Activated CD8-positive, alpha-beta memory T cell treated with anti-CD3 and anti-CD28 coated beads, Interleukin-2, amount 10 ng/mL, durations not matched to agents 7 days and 5 days (primary cell): ENCODE measurements around the gene MAB21L4. TPM values are rescaled to one million over a fixed set of nuclear protein-coding genes. Genes with fewer than 3 reads are reported as not detected.

Source experiments
- ATAC-seq: fragments of 150-1000 bp; cut with Tn5 transposase; one replicate; pipeline ENCODE4 v1.10.0; 2021; ENCODE audit warnings: moderate library complexity
- CTCF ChIA-PET: fragments of 350-600 bp; sonication (Branson Sonifier 250); formaldehyde crosslinking; loops from one replicate; lab custom pipeline; 2021; ENCODE audit warnings: antibody characterized with exemption; lab: Charles Lee
- DNase-seq: peaks from one replicate; pipeline ENCODE4 v3.0.0-alpha.2; 2020
- H3K27ac Mint-ChIP-seq: one replicate; pipeline ENCODE4 v1.8.0; 2021; ENCODE audit warnings: mild to moderate bottlenecking, mixed read lengths
- H3K27me3 Mint-ChIP-seq: one replicate; pipeline ENCODE4 v1.8.0; 2021; ENCODE audit warnings: mixed read lengths
- H3K36me3 Mint-ChIP-seq: one replicate; pipeline ENCODE4 v1.8.0; 2021; ENCODE audit warnings: mild to moderate bottlenecking, mixed read lengths
- H3K4me1 Mint-ChIP-seq: one replicate; pipeline ENCODE4 v1.8.0; 2021; ENCODE audit warnings: mixed read lengths
- H3K4me3 Mint-ChIP-seq: one replicate; pipeline ENCODE4 v1.8.0; 2021; ENCODE audit warnings: mild to moderate bottlenecking, moderate library complexity, mixed read lengths
- H3K9me3 Mint-ChIP-seq: one replicate; pipeline ENCODE4 v1.8.0; 2022; ENCODE audit warnings: low read depth, mixed read lengths
- total RNA-seq, 2 experiments: library from RNA; stranded (reverse); gene quantifications; one replicate each; pipeline ENCODE4 v1.2.3, GENCODE V29; 2021

Gene MAB21L4
- total RNA-seq, 2 experiments from 2014 or later = not detected

- Mint-ChIP-seq H3K4me3 (no peak overlapping the region), H3K9me3 (no peaks in the 10 kb centered on the region), H3K36me3 (no peaks in the 10 kb centered on the region), H3K27ac (no peak overlapping the region), H3K4me1 (peaks cover 6% of the 10 kb centered on the region), H3K27me3 (peaks cover 11% of the 10 kb centered on the region)
- ATAC-seq (no peak), DNase-seq (no peak)
- CTCF ChIA-PET = no interaction called here
Measured at GRCh38 chr2:240869109-240869955, 26.6 kb downstream of the MAB21L4 start.

- H3K4me3 Mint-ChIP-seq = no peak within 1 kb of the TSS
- ATAC-seq = no peak
- CTCF ChIA-PET = no interaction called here
- H3K27ac Mint-ChIP-seq = no peak within 1 kb of the TSS
- H3K9me3 Mint-ChIP-seq = no peaks in the 10 kb centered on the region
- peaks cover 11% of the 10 kb centered on the region for H3K27me3 Mint-ChIP-seq
- H3K4me1 Mint-ChIP-seq = peaks cover 6% of the 10 kb centered on the region
- no peak for DNase-seq
- H3K36me3 Mint-ChIP-seq = no peaks in the 10 kb centered on the region
Measured at GRCh38 chr2:240868286-240869108, 27.5 kb downstream of the MAB21L4 start, which contains the start of gene AGXT. TSS of gene AGXT (plus strand) at chr2:240868824. CDS start at chr2:240868866, 42 bp downstream.

DNA sequence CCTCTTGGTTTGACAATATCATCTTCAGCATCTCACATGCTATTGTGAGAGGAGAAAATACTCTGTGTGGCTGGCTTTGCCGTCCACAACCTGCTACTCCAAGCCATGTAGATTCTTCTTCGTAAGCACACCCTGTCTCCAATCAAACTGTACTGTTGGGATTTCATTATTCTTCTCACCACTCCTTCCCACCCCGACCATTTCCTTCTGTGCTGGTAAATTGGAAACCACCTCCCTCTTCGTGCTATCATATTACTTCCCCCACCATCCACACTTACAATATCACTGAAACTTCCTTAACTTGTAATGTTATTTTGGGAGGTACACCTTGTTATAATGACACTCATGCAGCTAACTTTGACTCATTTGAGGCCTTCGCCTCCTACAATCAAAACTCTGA, 30.6 kb downstream of the MAB21L4 start:
- CTCF ChIA-PET = no interaction called here
- ATAC-seq = no peak
- H3K27me3 Mint-ChIP-seq = peaks cover 23% of the 10 kb centered on the region
- no peaks in the 10 kb centered on the region for H3K36me3 Mint-ChIP-seq
- H3K9me3 Mint-ChIP-seq = no peaks in the 10 kb centered on the region
- H3K4me1 Mint-ChIP-seq = peaks cover 6% of the 10 kb centered on the region
- no peak overlapping the region for H3K4me3 Mint-ChIP-seq
- no peak for DNase-seq
- H3K27ac Mint-ChIP-seq = no peak overlapping the region

DNA sequence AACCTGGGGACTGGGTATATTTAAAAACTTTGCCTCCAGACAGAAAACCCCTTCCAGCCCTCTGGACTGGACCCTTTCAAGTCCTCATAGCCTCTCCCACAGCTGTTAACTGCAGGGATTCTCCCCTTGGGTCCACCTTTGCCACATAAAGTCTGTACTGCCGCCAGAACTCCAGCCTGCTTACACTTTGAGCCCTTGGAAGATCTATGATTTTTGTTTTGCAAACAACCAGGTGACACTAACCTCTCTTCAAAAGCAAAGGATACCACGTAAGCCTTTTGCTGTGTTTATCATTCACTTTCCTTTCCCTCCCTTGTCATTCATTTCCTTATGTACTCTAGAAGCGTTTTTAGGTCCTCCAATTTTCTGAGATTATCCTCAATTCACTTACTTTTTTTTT, 31.5 kb downstream of the MAB21L4 start:
- Mint-ChIP-seq H3K36me3 (no peaks in the 10 kb centered on the region), H3K27ac (no peak overlapping the region), H3K4me1 (peaks cover 6% of the 10 kb centered on the region), H3K27me3 (peaks cover 23% of the 10 kb centered on the region), H3K4me3 (no peak overlapping the region), H3K9me3 (no peaks in the 10 kb centered on the region)
- ATAC-seq (no peak), DNase-seq (no peak)
- CTCF ChIA-PET = no interaction called here

DNA sequence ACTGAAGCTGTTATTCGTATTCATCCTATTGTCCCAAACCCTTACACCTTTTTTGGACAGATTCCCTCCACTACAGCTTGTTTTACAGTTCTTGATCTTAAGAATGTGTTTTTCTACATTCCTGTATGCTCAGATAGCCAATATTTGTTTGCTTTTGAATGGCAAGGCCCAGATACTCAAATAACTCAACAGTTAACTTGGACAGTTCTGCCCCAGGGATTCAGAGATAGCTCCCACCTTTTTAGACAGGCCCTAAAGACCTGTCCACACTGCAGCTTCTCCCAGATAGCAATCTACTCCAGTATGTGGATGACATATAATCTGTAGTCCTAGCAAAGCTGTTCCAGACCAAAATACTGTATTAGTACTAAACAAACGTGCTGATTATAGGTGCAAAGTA, 34.4 kb downstream of the MAB21L4 start:
- no peaks in the 10 kb centered on the region for H3K36me3 Mint-ChIP-seq
- H3K9me3 Mint-ChIP-seq = no peaks in the 10 kb centered on the region
- DNase-seq = no peak
- CTCF ChIA-PET = interaction anchor here (1.5 to 3.9 kb wide), 3 partner anchors 10 to 21 kb away, joined by 3 to 22 read pairs (median 7); no protein-coding TSS in a partner anchor
- no peak overlapping the region for H3K4me3 Mint-ChIP-seq
- H3K27me3 Mint-ChIP-seq = peaks cover 23% of the 10 kb centered on the region
- no peak for ATAC-seq
- H3K27ac Mint-ChIP-seq = no peak overlapping the region
- H3K4me1 Mint-ChIP-seq = peaks cover 6% of the 10 kb centered on the region

DNA sequence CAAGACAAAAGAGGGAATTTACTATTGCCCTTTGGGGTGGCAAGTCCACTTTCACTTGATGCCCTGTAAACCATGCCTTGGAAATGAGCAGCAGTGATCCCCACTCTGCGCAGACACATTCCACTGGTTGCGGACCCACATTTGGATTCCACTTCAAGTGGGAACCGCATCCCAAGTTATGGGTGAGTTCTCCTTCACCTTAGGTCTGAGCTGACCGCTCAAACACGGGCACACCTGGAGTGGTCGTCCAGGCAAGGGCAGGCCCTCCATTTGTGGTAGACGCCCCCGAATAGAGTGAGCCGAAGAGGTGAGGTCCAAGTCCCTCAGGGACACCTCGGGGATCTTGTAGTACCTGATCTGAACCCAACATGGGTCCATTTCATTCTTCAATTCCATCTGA, 37.1 kb downstream of the MAB21L4 start:
- DNase-seq (no peak), ATAC-seq (no peak)
- Mint-ChIP-seq H3K27ac (no peak overlapping the region), H3K9me3 (peaks cover 5% of the 10 kb centered on the region), H3K4me1 (no peaks in the 10 kb centered on the region), H3K27me3 (peaks cover 12% of the 10 kb centered on the region), H3K36me3 (no peaks in the 10 kb centered on the region), H3K4me3 (no peak overlapping the region)
- CTCF ChIA-PET = interaction anchor here (3.9 kb wide), 1 partner anchor 8 kb away, joined by 22 read pairs; no protein-coding TSS in a partner anchor

- peaks cover 12% of the 10 kb centered on the region for H3K27me3 Mint-ChIP-seq
- CTCF ChIA-PET = no interaction called here
- no peak for ATAC-seq
- no peak for DNase-seq
- no peak overlapping the region for H3K4me3 Mint-ChIP-seq
- H3K4me1 Mint-ChIP-seq = no peaks in the 10 kb centered on the region
- H3K9me3 Mint-ChIP-seq = peaks cover 5% of the 10 kb centered on the region
- no peak overlapping the region for H3K27ac Mint-ChIP-seq
- no peaks in the 10 kb centered on the region for H3K36me3 Mint-ChIP-seq
Measured at GRCh38 chr2:240858321-240858720, 37.6 kb downstream of the MAB21L4 start.

- peaks cover 4% of the 10 kb centered on the region for H3K27me3 Mint-ChIP-seq
- peaks cover 5% of the 10 kb centered on the region for H3K9me3 Mint-ChIP-seq
- CTCF ChIA-PET = no interaction called here
- no peaks in the 10 kb centered on the region for H3K4me1 Mint-ChIP-seq
- no peak for DNase-seq
- H3K36me3 Mint-ChIP-seq = no peaks in the 10 kb centered on the region
- no peak for ATAC-seq
- H3K4me3 Mint-ChIP-seq = no peak overlapping the region
- no peak overlapping the region for H3K27ac Mint-ChIP-seq
Measured at GRCh38 chr2:240857039-240858008, 38.6 kb downstream of the MAB21L4 start.

DNA sequence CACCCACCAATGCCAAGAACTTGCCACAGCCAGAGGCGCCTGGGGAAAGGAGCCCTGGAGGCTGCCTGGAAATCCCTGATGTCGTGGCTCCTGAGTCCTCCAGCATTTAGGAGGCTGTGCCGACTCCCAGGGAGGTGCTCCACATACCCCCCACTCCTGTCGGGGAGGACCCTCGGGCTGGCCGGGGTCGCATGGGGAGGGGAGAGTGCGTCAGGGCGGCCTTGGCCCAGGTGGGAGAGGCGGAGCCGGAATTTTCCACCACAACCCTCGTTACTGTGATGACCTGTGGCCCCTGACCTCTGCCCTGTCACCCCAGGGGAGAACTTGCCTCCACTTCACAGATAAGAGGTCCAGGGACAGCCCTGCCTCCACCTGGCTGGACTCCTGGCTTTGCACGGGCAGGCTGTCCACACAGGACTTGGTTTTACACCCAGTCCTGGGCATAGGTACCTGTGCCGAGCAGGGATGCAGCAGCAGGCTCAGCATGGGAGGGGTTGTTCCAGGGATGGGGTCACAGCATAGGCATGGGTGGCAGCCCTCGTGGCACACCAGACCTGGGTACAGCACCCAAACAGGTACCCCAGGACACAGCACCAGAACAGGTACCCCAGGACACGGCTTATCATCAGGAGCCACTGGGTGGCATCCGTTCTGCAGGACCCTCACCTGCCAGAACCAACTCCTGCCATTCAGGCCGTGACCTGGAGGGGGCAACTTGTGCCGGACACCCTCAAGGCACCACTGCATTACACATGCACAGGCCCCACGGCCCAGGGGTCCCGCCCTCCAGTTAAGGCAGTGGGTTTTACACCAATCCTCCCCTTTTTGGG, 39.6 kb downstream of the MAB21L4 start:
- peaks cover 5% of the 10 kb centered on the region for H3K27me3 Mint-ChIP-seq
- CTCF ChIA-PET = no interaction called here
- no peak overlapping the region for H3K4me3 Mint-ChIP-seq
- H3K36me3 Mint-ChIP-seq = no peaks in the 10 kb centered on the region
- no peak overlapping the region for H3K27ac Mint-ChIP-seq
- no peaks in the 10 kb centered on the region for H3K4me1 Mint-ChIP-seq
- DNase-seq = no peak
- peaks cover 5% of the 10 kb centered on the region for H3K9me3 Mint-ChIP-seq
- ATAC-seq = no peak

DNA sequence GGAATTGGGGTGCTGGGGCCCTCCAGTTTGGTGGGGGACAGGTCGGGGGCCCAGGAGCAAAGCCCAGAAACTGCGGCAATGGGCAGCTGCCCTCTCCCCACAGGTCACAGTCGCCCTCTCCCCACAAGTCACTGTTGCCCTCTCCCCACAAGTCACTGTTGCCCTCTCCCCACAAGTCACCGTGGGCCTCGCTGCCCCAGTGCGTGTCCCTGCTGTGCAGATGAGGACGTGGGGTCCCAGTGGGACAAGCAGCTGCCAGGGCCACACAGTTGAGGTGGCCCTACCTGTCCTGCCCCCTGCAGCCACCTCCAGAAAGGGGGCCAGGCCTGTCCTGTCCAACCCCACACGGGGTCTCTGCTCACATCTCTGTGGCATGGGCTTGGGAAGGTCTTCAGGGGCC, 40.3 kb downstream of the MAB21L4 start:
- Mint-ChIP-seq H3K9me3 (peaks cover 5% of the 10 kb centered on the region), H3K4me1 (no peaks in the 10 kb centered on the region), H3K4me3 (no peak overlapping the region), H3K36me3 (no peaks in the 10 kb centered on the region), H3K27ac (no peak overlapping the region), H3K27me3 (peaks cover 4% of the 10 kb centered on the region)
- no peak for DNase-seq
- CTCF ChIA-PET = no interaction called here
- no peak for ATAC-seq

- H3K27ac Mint-ChIP-seq = no peak overlapping the region
- H3K4me3 Mint-ChIP-seq = no peak overlapping the region
- ATAC-seq = no peak
- no peak for DNase-seq
- peaks cover 3% of the 10 kb centered on the region for H3K27me3 Mint-ChIP-seq
- CTCF ChIA-PET = interaction anchor here (1.5 kb wide), 1 partner anchor 225 kb away, joined by 4 read pairs; no protein-coding TSS in a partner anchor
- no peaks in the 10 kb centered on the region for H3K4me1 Mint-ChIP-seq
- H3K9me3 Mint-ChIP-seq = peaks cover 7% of the 10 kb centered on the region
- H3K36me3 Mint-ChIP-seq = no peaks in the 10 kb centered on the region
Measured at GRCh38 chr2:240852671-240853314, 43.2 kb downstream of the MAB21L4 start.
